Loucy (cell line): ENCODE measurements around the gene SUMO1.

Experiments used
- H2AFZ ChIP-seq: fragments of 200-600 bp; sonication (generic); 2 replicates; pipeline ENCODE4 v1.6.0; 2016; ENCODE audit warnings: antibody characterized with exemption, mild to moderate bottlenecking, low read length, moderate library complexity
- H3F3A ChIP-seq: fragments of 200-600 bp; 2 replicates; pipeline ENCODE4 v1.6.0; 2016; ENCODE audit warnings: antibody characterized with exemption, low read depth, mild to moderate bottlenecking
- H3K27me3 ChIP-seq: fragments of 200-600 bp; sonication (generic); 2 replicates; pipeline ENCODE4 v1.6.1; 2014; ENCODE audit warnings: low read length, mild to moderate bottlenecking; ENCODE audit not compliant: insufficient read depth, poor library complexity, severe bottlenecking
- H3K36me3 ChIP-seq: fragments of 200-600 bp; sonication (generic); 2 replicates; pipeline ENCODE4 v1.6.1; 2016; ENCODE audit warnings: low read length; ENCODE audit not compliant: insufficient read depth
- H3K4me1 ChIP-seq: fragments of 200-600 bp; sonication (generic); 2 replicates; pipeline ENCODE4 v1.5.1; 2014; ENCODE audit warnings: low read length, mild to moderate bottlenecking; ENCODE audit not compliant: insufficient read depth, poor library complexity, severe bottlenecking
- H3K4me2 ChIP-seq: fragments of 200-600 bp; sonication (generic); 2 replicates; pipeline ENCODE4 v1.6.0; 2014; ENCODE audit warnings: antibody characterized with exemption, low read length, low read depth, mild to moderate bottlenecking; ENCODE audit not compliant: poor library complexity, severe bottlenecking
- H3K4me3 ChIP-seq: fragments of 200-600 bp; sonication (generic); 2 replicates; pipeline ENCODE4 v1.5.1; 2014; ENCODE audit warnings: low read length, mild to moderate bottlenecking, mixed read lengths; ENCODE audit not compliant: poor library complexity, severe bottlenecking
- H3K79me2 ChIP-seq: fragments of 200-600 bp; sonication (generic); 2 replicates; pipeline ENCODE4 v1.6.1; 2014; ENCODE audit warnings: low read length; ENCODE audit not compliant: insufficient read depth
- H3K9ac ChIP-seq: fragments of 200-600 bp; sonication (generic); 2 replicates; pipeline ENCODE4 v1.6.0; 2014; ENCODE audit warnings: mild to moderate bottlenecking, low read depth, low read length, moderate library complexity; ENCODE audit not compliant: poor library complexity, severe bottlenecking
- H3K9me2 ChIP-seq: fragments of 200-600 bp; sonication (generic); replicated peaks from 2 replicates; pipeline ENCODE4 v1.6.1; 2016; ENCODE audit warnings: low read depth, low read length, mixed read lengths
- H3K9me3 ChIP-seq: fragments of 200-600 bp; sonication (generic); 2 replicates; pipeline ENCODE4 v1.6.1; 2014; ENCODE audit warnings: mild to moderate bottlenecking, antibody characterized with exemption, low read length, low read depth; ENCODE audit not compliant: insufficient read depth
- H4K20me1 ChIP-seq: fragments of 200-600 bp; sonication (generic); 2 replicates; pipeline ENCODE4 v1.6.0; 2014; ENCODE audit warnings: antibody characterized with exemption, low read length, mild to moderate bottlenecking; ENCODE audit not compliant: insufficient read depth, poor library complexity, severe bottlenecking
- CTCF ChIP-seq: fragments of 200-600 bp; sonication (generic); conservative IDR thresholded peaks from 2 replicates; pipeline ENCODE4 v1.5.1; 2014; ENCODE audit warnings: mild to moderate bottlenecking, antibody characterized with exemption, low read length
- EZH2phosphoT487 ChIP-seq: fragments of 200-600 bp; IDR thresholded peaks from 2 replicates; pipeline ENCODE4 v1.6.1; 2018; ENCODE audit warnings: antibody characterized with exemption, mild to moderate bottlenecking, moderate library complexity, borderline replicate concordance

The SUMO1 gene

GRCh38 chr2:202193881-202194353 is 44.5 kb downstream of the SUMO1 start:
- Histone ChIP-seq H3K36me3 (no peaks in the 10 kb centered on the region), H3K9ac (no peak overlapping the region), H3K79me2 (no peaks in the 10 kb centered on the region), H3K4me1 (no peaks in the 10 kb centered on the region), H3K4me3 (no peak overlapping the region), H3K27me3 (no peaks in the 10 kb centered on the region), H3K4me2 (no peak overlapping the region), H4K20me1 (no peaks in the 10 kb centered on the region), H3K9me3 (no peaks in the 10 kb centered on the region), H3F3A (no peaks in the 10 kb centered on the region), H2AFZ (no peak overlapping the region), H3K9me2 (no peaks in the 10 kb centered on the region)
- TF ChIP-seq EZH2phosphoT487: no peak
- no peak for TF ChIP-seq CTCF

- TF ChIP-seq EZH2phosphoT487 (no peak), CTCF (no peak)
- Histone ChIP-seq H3K4me3 (no peak overlapping the region), H3K79me2 (no peaks in the 10 kb centered on the region), H3K9me2 (no peaks in the 10 kb centered on the region), H3K4me1 (no peaks in the 10 kb centered on the region), H3K4me2 (no peak overlapping the region), H3K9me3 (no peaks in the 10 kb centered on the region), H3F3A (no peaks in the 10 kb centered on the region), H3K36me3 (no peaks in the 10 kb centered on the region), H2AFZ (no peak overlapping the region), H3K9ac (no peak overlapping the region), H3K27me3 (no peaks in the 10 kb centered on the region), H4K20me1 (no peaks in the 10 kb centered on the region)
Observed at GRCh38 chr2:202193305-202193704, 45.1 kb downstream of the SUMO1 start.

GRCh38 chr2:202187570-202187969 is 50.8 kb downstream of the SUMO1 start:
- H3K4me2 ChIP-seq: no peak overlapping the region
- H3K4me1 ChIP-seq: no peaks in the 10 kb centered on the region
- no peaks in the 10 kb centered on the region for H3K79me2 ChIP-seq
- H4K20me1 ChIP-seq: no peaks in the 10 kb centered on the region
- no peak overlapping the region for H3K9ac ChIP-seq
- H3F3A ChIP-seq: no peaks in the 10 kb centered on the region
- no peaks in the 10 kb centered on the region for H3K36me3 ChIP-seq
- no peak overlapping the region for H2AFZ ChIP-seq
- TF ChIP-seq CTCF: no peak
- no peak for TF ChIP-seq EZH2phosphoT487
- no peaks in the 10 kb centered on the region for H3K27me3 ChIP-seq
- H3K9me3 ChIP-seq: no peaks in the 10 kb centered on the region
- H3K4me3 ChIP-seq: no peak overlapping the region
- no peaks in the 10 kb centered on the region for H3K9me2 ChIP-seq
